Tibial nerve (tissue), 4 donors: ENCODE measurements around the gene NDRG4.
"Not testable (repeated sequence)": the region's sequence is repeated elsewhere in the genome, so short reads cannot be mapped to it uniquely, and the experiment has no call there.

Experiments
- CTCF ChIP-seq, 5 experiments: fragments of 200-600 bp in 3 of 5; fragments of 450-650 bp in 2 of 5; sonication (generic) in 3 of 5; IDR thresholded peaks; one replicate each; pipeline ENCODE4 v1.5.1; 2016 to 2019; ENCODE audit warnings: antibody characterized with exemption in 5 of 5, mild to moderate bottlenecking in 3 of 5, moderate library complexity in 2 of 5
- EP300 ChIP-seq, 2 donors: sonication (generic); formaldehyde crosslinking; IDR thresholded peaks; one replicate each; pipeline ENCODE4 v1.6.1; 2017; ENCODE audit warnings: antibody characterized with exemption in 2 of 2, mild to moderate bottlenecking in 1 of 2
- POLR2A ChIP-seq, 2 donors: fragments of 450-650 bp; IDR thresholded peaks; one replicate each; pipeline ENCODE4 v1.6.1; 2017; ENCODE audit warnings: antibody characterized with exemption in 2 of 2, mild to moderate bottlenecking in 2 of 2, moderate library complexity in 2 of 2

GRCh38 chr16:58490539-58490938, 9.4 kb upstream of the NDRG4 start:
- not testable (repeated sequence) for TF ChIP-seq CTCF, POLR2A, EP300 (IDR thresholded peaks at IDR 0.05)
